ENCODE data around the gene SCO1. TPM values are rescaled to one million over a fixed set of nuclear protein-coding genes. Genes with fewer than 3 reads are reported as not detected.

The SCO1 gene
- total and polyA plus RNA-seq, 2 of the 4 experiments (the other 2 are of a cell fraction): 17.0 to 21.7 TPM

- H2AK9ac ChIP-seq (replicated peaks; ENCODE audit: low read depth, low read length, poor library complexity): no peak overlapping the region
- H3K79me1 ChIP-seq (ENCODE audit: low read depth in 1 of 2, low read length in 2 of 2): no peaks in the 10 kb centered on the region
- ChIA-PET POLR2A (ENCODE audit: unreplicated experiment) (no interaction called here), CTCF (interaction anchor here (0.8 to 1.3 kb wide), 2 partner anchors 17 to 209 kb away, joined by 3 to 4 read pairs; no protein-coding TSS in a partner anchor)
- H3K23ac ChIP-seq (ENCODE audit: low read depth, low read length): no peak overlapping the region
- no peak overlapping the region for H4K91ac ChIP-seq (ENCODE audit: insufficient read depth, low read depth, low read length)
- dilution Hi-C loops (cut with HindIII; ENCODE audit: low sequenced_read_pairs, unreplicated experiment): no loop called here
- H3K27ac ChIP-seq (ENCODE audit: insufficient read depth, low read length): no peak overlapping the region
- no peak overlapping the region for H3K14ac ChIP-seq (replicated peaks; ENCODE audit: low read depth, low read length)
- no peaks in the 10 kb centered on the region for H3K36me3 ChIP-seq (ENCODE audit: control insufficient read depth, insufficient read depth, low read length)
- in situ Hi-C loops (cut with MboI; ENCODE audit: low sequenced_read_pairs): no loop called here
- no peaks in the 10 kb centered on the region for H3K9me3 ChIP-seq (ENCODE audit: control insufficient read depth, insufficient read depth, low read length)
- no peak overlapping the region for H2AFZ ChIP-seq (replicated peaks; ENCODE audit: low read length, poor library complexity)
- no peak overlapping the region for H2BK120ac ChIP-seq (ENCODE audit: low read depth, low read length)
- no peak overlapping the region for H3K56ac ChIP-seq (ENCODE audit: extremely low read depth, insufficient read depth, low read length)
- BruUV-seq (replicated peaks): no TSS peak
- H3K9ac ChIP-seq (ENCODE audit: low read depth, low read length): no peak overlapping the region
- H3K4me2 ChIP-seq (ENCODE audit: low read depth, low read length): no peak overlapping the region
- intact Hi-C loops (cut with micrococcal nuclease): loop anchor here (5.0 kb wide), 1 partner anchor 1308 kb away; no protein-coding TSS in a partner anchor
- TF ChIP-seq RFX5 (IDR thresholded peaks at IDR 0.05; ENCODE audit: low read depth, low read length) (no peak), POLR2A (IDR thresholded peaks at IDR 0.05; ENCODE audit: low read depth, low read length) (no peak), CEBPB (IDR thresholded peaks at IDR 0.05; ENCODE audit: low read depth, low read length) (no peak), MAFK (IDR thresholded peaks at IDR 0.05; ENCODE audit: low read depth, low read length) (peak; percentile 49; the same call in 1 of the 2 replicates), CHD1 (IDR thresholded peaks at IDR 0.05; ENCODE audit: low read depth, low read length) (no peak)
- H3K18ac ChIP-seq (ENCODE audit: low read depth, low read length): no peak overlapping the region
- ATAC-seq (ENCODE audit: low read depth) (no peak), DNase-seq (no peak)
- H3K4ac ChIP-seq (ENCODE audit: low read depth, low read length): no peak overlapping the region
- no CpG with 5 or more reads among the region's 12 CpGs for WGBS, 2 experiments (ENCODE audit: extremely low coverage in 2 of 2, insufficient read length in 1 of 2)
- H2BK15ac ChIP-seq (ENCODE audit: low read depth, low read length): no peak overlapping the region
- H4K8ac ChIP-seq (ENCODE audit: low read depth in 2 of 2, low read length in 2 of 2): no peak overlapping the region
- no peaks in the 10 kb centered on the region for H3K4me1 ChIP-seq (ENCODE audit: control insufficient read depth, insufficient read depth, low read length)
- H2BK5ac ChIP-seq (ENCODE audit: low read depth, low read length, poor library complexity, severe bottlenecking): no peak overlapping the region
- no peak overlapping the region for H2AK5ac ChIP-seq (ENCODE audit: low read depth, low read length)
- no peak overlapping the region for H4K5ac ChIP-seq (ENCODE audit: low read depth, low read length)
- no peak overlapping the region for H3K4me3 ChIP-seq (ENCODE audit: insufficient read depth, low read depth, low read length)
- H3K27me3 ChIP-seq (ENCODE audit: control insufficient read depth, insufficient read depth, low read length): no peaks in the 10 kb centered on the region
- H2BK20ac ChIP-seq (ENCODE audit: low read depth, low read length): no peak overlapping the region
- H3K9me1 ChIP-seq (ENCODE audit: insufficient read depth, low read length): peaks cover 3% of the 10 kb centered on the region; the same call in 1 of the 2 replicates
- H4K20me1 ChIP-seq (ENCODE audit: insufficient read depth, low read length): no peaks in the 10 kb centered on the region
Observed at GRCh38 chr17:10629706-10630105, 67.6 kb downstream of the SCO1 start.
